8988T (cell line): ENCODE data around the gene FTSJ1.

ENCODE experiments used
- DNase-seq: peaks from one replicate; pipeline ENCODE4 v3.0.0; 2011

The FTSJ1 gene

DNA sequence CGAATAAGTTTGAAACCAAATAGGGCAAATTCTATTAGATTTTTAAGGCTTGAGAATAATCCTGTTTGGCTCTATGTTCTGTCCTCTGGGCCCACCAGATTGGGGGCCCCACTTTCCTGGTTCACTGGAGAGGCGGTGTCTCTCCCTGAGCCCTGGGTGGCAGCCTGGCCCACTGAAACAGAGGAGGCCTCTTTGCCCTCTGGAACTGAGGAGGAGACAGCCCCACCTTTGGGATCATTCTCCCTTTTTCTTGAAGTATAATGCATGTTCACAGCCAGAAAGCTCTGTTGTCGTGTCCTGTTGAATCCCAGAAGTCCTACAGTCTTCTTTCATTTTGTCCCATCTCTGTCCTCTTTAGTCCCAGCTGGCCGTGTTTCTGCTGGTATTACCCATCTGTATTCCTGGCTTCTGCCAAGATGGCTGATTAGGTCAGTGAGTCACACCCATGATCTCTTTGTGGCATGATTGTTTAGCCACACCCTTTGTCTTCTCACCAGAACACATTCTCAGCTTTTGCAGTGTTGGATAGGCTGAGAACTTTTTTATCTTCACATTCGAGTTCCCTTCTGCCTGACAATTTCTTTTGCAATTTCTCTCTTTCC lies 55.5 kb downstream of the FTSJ1 start:
- no peak for DNase-seq

GRCh38 chrX:48532161-48532560 lies 56.2 kb downstream of the FTSJ1 start:
- DNase-seq = no peak

DNA sequence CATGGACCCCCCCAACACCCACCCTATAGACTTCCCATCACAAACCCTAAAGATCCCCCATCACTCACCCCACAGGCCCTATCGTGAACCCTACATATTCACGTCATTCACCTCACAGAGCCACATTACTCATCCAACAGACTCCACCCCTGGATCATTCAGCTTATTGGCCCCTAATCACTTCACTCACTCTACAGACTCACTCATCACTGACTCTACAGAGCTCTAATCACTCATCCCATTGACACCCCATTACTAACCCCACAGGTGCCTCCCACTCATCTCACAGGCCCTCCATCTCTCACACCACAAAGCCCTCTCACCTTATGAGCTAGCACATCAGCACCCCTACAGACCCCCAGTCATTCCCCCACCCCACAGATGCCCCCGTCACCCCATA lies 57.2 kb downstream of the FTSJ1 start:
- no peak for DNase-seq
